OCI-LY1 (cell line): ENCODE measurements around the gene CPA5.

Experiments used
- H2AFZ ChIP-seq: fragments of 200-600 bp; sonication (generic), shearing (Covaris generic); 2 replicates; pipeline ENCODE4 v1.6.0; 2014; ENCODE audit warnings: antibody characterized with exemption, mild to moderate bottlenecking, low read length
- H3F3A ChIP-seq: fragments of 200-600 bp; sonication (generic), shearing (Covaris generic); 2 replicates; pipeline ENCODE4 v1.6.0; 2014; ENCODE audit warnings: mild to moderate bottlenecking, antibody characterized with exemption, low read length, moderate library complexity; ENCODE audit not compliant: insufficient read depth
- H3K27ac ChIP-seq: fragments of 200-600 bp; sonication (generic); 2 replicates; pipeline ENCODE4 v1.5.1; 2014; ENCODE audit warnings: low read length, mixed run types, mild to moderate bottlenecking, low read depth; ENCODE audit not compliant: poor library complexity, severe bottlenecking
- H3K27me3 ChIP-seq: fragments of 200-600 bp; sonication (generic); 2 replicates; pipeline ENCODE4 v1.6.0; 2014; ENCODE audit warnings: antibody characterized with exemption, mild to moderate bottlenecking, low read length, moderate library complexity; ENCODE audit not compliant: insufficient read depth
- H3K36me3 ChIP-seq: fragments of 200-600 bp; sonication (generic); 2 replicates; pipeline ENCODE4 v1.6.1; 2014; ENCODE audit warnings: mild to moderate bottlenecking, antibody characterized with exemption, low read length, moderate library complexity, mixed read lengths; ENCODE audit not compliant: insufficient read depth
- H3K4me1 ChIP-seq: fragments of 200-600 bp; sonication (generic); 2 replicates; pipeline ENCODE4 v1.5.1; 2014; ENCODE audit warnings: mild to moderate bottlenecking, low read length, moderate library complexity; ENCODE audit not compliant: insufficient read depth, severe bottlenecking
- H3K4me2 ChIP-seq: fragments of 200-600 bp; sonication (generic), shearing (Covaris generic); 2 replicates; pipeline ENCODE4 v1.6.1; 2014; ENCODE audit warnings: low read length
- H3K4me3 ChIP-seq: fragments of 200-600 bp; sonication (generic); 2 replicates; pipeline ENCODE4 v1.5.1; 2014; ENCODE audit warnings: low read length, low read depth, mild to moderate bottlenecking, mixed read lengths; ENCODE audit not compliant: poor library complexity, severe bottlenecking
- H3K79me2 ChIP-seq: fragments of 200-600 bp; shearing (Covaris generic); 2 replicates; pipeline ENCODE4 v1.6.1; 2016; ENCODE audit warnings: mixed run types, low read length, mixed read lengths; ENCODE audit not compliant: insufficient read depth
- H3K9ac ChIP-seq: fragments of 200-600 bp; sonication (generic), shearing (Covaris generic); 2 replicates; pipeline ENCODE4 v1.6.1; 2014; ENCODE audit warnings: mild to moderate bottlenecking, low read length, mixed read lengths
- H3K9me2 ChIP-seq: fragments of 200-600 bp; sonication (generic), shearing (Covaris generic); 2 replicates; pipeline ENCODE4 v1.6.1; 2014; ENCODE audit warnings: low read depth, mild to moderate bottlenecking, low read length, mixed read lengths
- H3K9me3 ChIP-seq: fragments of 200-600 bp; shearing (Covaris generic); 2 replicates; pipeline ENCODE4 v1.6.1; 2014; ENCODE audit warnings: low read length, mixed read lengths
- H4K20me1 ChIP-seq: fragments of 200-600 bp; sonication (generic), shearing (Covaris generic); 2 replicates; pipeline ENCODE4 v1.6.0; 2016; ENCODE audit warnings: mild to moderate bottlenecking, low read length; ENCODE audit not compliant: insufficient read depth
- EZH2 ChIP-seq: fragments of 200-600 bp; sonication (generic), shearing (Covaris generic); IDR thresholded peaks from 2 replicates; pipeline ENCODE4 v1.8.0; 2017; ENCODE audit warnings: borderline replicate concordance, mixed run types, mild to moderate bottlenecking, antibody characterized with exemption, low read length, moderate library complexity, mixed read lengths
- TF ChIP-seq, protein P1 (sequence below): fragments of 200-600 bp; sonication (generic), shearing (Covaris generic); IDR thresholded peaks from 2 replicates; pipeline ENCODE4 v1.5.1; 2017; ENCODE audit warnings: mild to moderate bottlenecking, antibody characterized with exemption, low read length, moderate library complexity, mixed read lengths

CPA5 gene

GRCh38 chr7:130397051-130397757 is 52.6 kb downstream of the CPA5 start:
- Histone ChIP-seq H3K9me2 (no peaks in the 10 kb centered on the region), H3K27ac (no peak overlapping the region), H3K4me3 (no peak overlapping the region), H3K9me3 (no peaks in the 10 kb centered on the region), H3K4me1 (peaks cover 26% of the 10 kb centered on the region), H3K27me3 (no peaks in the 10 kb centered on the region), H3K4me2 (no peak overlapping the region), H3K9ac (no peak overlapping the region), H3F3A (no peaks in the 10 kb centered on the region), H2AFZ (no peak overlapping the region), H3K79me2 (no peaks in the 10 kb centered on the region), H3K36me3 (peaks cover 22% of the 10 kb centered on the region; the same call in 1 of the 2 replicates), H4K20me1 (no peaks in the 10 kb centered on the region)
- TF ChIP-seq, protein P1, sequence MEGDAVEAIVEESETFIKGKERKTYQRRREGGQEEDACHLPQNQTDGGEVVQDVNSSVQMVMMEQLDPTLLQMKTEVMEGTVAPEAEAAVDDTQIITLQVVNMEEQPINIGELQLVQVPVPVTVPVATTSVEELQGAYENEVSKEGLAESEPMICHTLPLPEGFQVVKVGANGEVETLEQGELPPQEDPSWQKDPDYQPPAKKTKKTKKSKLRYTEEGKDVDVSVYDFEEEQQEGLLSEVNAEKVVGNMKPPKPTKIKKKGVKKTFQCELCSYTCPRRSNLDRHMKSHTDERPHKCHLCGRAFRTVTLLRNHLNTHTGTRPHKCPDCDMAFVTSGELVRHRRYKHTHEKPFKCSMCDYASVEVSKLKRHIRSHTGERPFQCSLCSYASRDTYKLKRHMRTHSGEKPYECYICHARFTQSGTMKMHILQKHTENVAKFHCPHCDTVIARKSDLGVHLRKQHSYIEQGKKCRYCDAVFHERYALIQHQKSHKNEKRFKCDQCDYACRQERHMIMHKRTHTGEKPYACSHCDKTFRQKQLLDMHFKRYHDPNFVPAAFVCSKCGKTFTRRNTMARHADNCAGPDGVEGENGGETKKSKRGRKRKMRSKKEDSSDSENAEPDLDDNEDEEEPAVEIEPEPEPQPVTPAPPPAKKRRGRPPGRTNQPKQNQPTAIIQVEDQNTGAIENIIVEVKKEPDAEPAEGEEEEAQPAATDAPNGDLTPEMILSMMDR = no peak
- TF ChIP-seq EZH2 = no peak

DNA sequence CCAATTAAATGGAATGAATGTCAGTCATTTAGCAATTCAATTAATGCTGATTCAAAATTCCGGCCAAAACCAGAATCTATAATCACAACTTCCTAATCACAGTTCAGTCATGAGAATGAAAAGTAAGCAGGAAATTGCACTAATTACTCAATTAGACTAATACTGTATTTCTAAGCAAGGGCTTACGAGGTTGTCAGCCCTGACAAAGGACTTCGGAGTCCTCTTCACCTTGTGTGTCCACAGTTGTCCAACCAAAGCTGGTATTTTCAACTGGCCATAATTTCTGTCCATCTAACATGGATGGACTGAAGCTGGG is 53.1 kb downstream of the CPA5 start:
- Histone ChIP-seq H2AFZ (no peak overlapping the region), H3K9me3 (no peaks in the 10 kb centered on the region), H3K4me3 (no peak overlapping the region), H3F3A (no peaks in the 10 kb centered on the region), H4K20me1 (no peaks in the 10 kb centered on the region), H3K4me1 (peaks cover 26% of the 10 kb centered on the region), H3K79me2 (no peaks in the 10 kb centered on the region), H3K27ac (no peak overlapping the region), H3K27me3 (no peaks in the 10 kb centered on the region), H3K9me2 (no peaks in the 10 kb centered on the region), H3K36me3 (peaks cover 26% of the 10 kb centered on the region; the same call in 1 of the 2 replicates), H3K4me2 (no peak overlapping the region), H3K9ac (no peak overlapping the region)
- TF ChIP-seq, protein P1 = no peak
- no peak for TF ChIP-seq EZH2

- Histone ChIP-seq H3K9me2 (no peaks in the 10 kb centered on the region), H3K9me3 (no peaks in the 10 kb centered on the region)
Measured at GRCh38 chr7:130398526-130399090, 54.0 kb downstream of the CPA5 start.

More at GRCh38 chr7:130398526-130399090, 54.0 kb downstream of the CPA5 start:
- no peak for TF ChIP-seq EZH2
- TF ChIP-seq, protein P1 = no peak
- no peaks in the 10 kb centered on the region for H3F3A ChIP-seq
- no peak overlapping the region for H3K4me2 ChIP-seq
- no peaks in the 10 kb centered on the region for H4K20me1 ChIP-seq
- no peaks in the 10 kb centered on the region for H3K27me3 ChIP-seq
- H2AFZ ChIP-seq = no peak overlapping the region
- peaks cover 26% of the 10 kb centered on the region for H3K4me1 ChIP-seq
- no peak overlapping the region for H3K9ac ChIP-seq
- H3K27ac ChIP-seq = peak overlapping the region; percentile 2
- H3K4me3 ChIP-seq = no peak overlapping the region
- peaks cover 29% of the 10 kb centered on the region; the same call in 1 of the 2 replicates for H3K36me3 ChIP-seq
- H3K79me2 ChIP-seq = no peaks in the 10 kb centered on the region
